Erythroblast (primary cell): ENCODE results near the gene ZNF691.

Experiments used
- GATA1 ChIP-seq: IDR thresholded peaks from 2 replicates; pipeline ENCODE4 v1.6.1; 2011; ENCODE audit warnings: low read depth, mild to moderate bottlenecking, control low read depth, low read length, moderate library complexity
- POLR2A ChIP-seq: IDR thresholded peaks from 2 replicates; pipeline ENCODE4 v1.6.1; 2011; ENCODE audit warnings: mild to moderate bottlenecking, low read length

DNA sequence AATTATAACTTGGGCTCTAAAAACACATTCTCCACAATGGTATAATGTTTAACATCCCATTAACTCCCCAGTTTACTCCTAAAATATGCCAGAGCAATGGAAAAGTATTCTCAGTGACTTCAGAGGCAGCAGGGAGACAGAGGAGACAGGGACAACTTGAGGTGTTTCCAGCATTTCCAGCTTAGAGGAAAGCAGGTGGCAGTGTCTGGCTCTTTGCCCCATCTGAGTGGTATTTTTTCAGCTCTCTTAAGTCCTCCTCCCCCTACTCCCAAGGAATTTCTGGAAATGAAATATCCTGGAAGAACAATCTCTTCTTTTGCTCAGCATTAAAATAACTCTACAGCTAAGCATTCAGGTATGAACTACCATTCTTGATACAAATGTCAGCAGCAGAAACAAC, 40.2 kb upstream of the ZNF691 start:
- TF ChIP-seq POLR2A (no peak), GATA1 (no peak)
